Retina (tissue), 1 donor: Measurements from ENCODE around the gene CDKN2C.
"Not testable (repeated sequence)": the region's sequence is repeated elsewhere in the genome, so short reads cannot be mapped to it uniquely, and the experiment has no call there.

Experiments used
- DNase-seq: peaks from one replicate; pipeline ENCODE4 v3.0.0-alpha.2; 2016

CDKN2C gene

GRCh38 chr1:50981741-50982140 lies 11.7 kb downstream of the CDKN2C start:
- DNase-seq, result no peak

- DNase-seq, result no peak
These were observed 12.6 kb downstream of the CDKN2C start for GRCh38 chr1:50982611-50983010.

GRCh38 chr1:50983219-50983802 lies 13.3 kb downstream of the CDKN2C start:
- DNase-seq, result no peak

GRCh38 chr1:50985094-50985493 lies 15.0 kb downstream of the CDKN2C start:
- DNase-seq, result no peak

GRCh38 chr1:50986653-50987052 lies 16.6 kb downstream of the CDKN2C start:
- no peak for DNase-seq

GRCh38 chr1:50989694-50990093 lies 19.6 kb downstream of the CDKN2C start:
- no peak for DNase-seq

- DNase-seq, result no peak
These were observed 22.7 kb downstream of the CDKN2C start for GRCh38 chr1:50992532-50993318.

GRCh38 chr1:50993645-50994044 lies 23.6 kb downstream of the CDKN2C start:
- DNase-seq, result no peak

GRCh38 chr1:50994997-50995396 lies 25.0 kb downstream of the CDKN2C start:
- DNase-seq, result no peak

GRCh38 chr1:50995651-50996050 lies 25.6 kb downstream of the CDKN2C start:
- no peak for DNase-seq

- no peak for DNase-seq
These were observed 26.0 kb downstream of the CDKN2C start for GRCh38 chr1:50996083-50996482.

- DNase-seq, result not testable (repeated sequence)
These were observed 29.3 kb downstream of the CDKN2C start for GRCh38 chr1:50999375-50999774.

GRCh38 chr1:51000160-51000559 lies 30.1 kb downstream of the CDKN2C start:
- no peak for DNase-seq

- no peak for DNase-seq
These were observed 30.6 kb downstream of the CDKN2C start for GRCh38 chr1:51000651-51001050.

GRCh38 chr1:51002516-51002915 lies 32.5 kb downstream of the CDKN2C start:
- DNase-seq, result peak; percentile 46

- not testable (repeated sequence) for DNase-seq
These were observed 35.5 kb downstream of the CDKN2C start for GRCh38 chr1:51005549-51005948.

- no peak for DNase-seq
These were observed 39.3 kb downstream of the CDKN2C start for GRCh38 chr1:51009381-51009780.

- no peak for DNase-seq
These were observed 44.8 kb downstream of the CDKN2C start for GRCh38 chr1:51014878-51015277.

GRCh38 chr1:51019811-51020210 lies 49.8 kb downstream of the CDKN2C start:
- DNase-seq, result no peak
